ENCODE results near the gene SMCO4. TPM values are rescaled to one million over a fixed set of nuclear protein-coding genes. Genes with fewer than 3 reads are reported as not detected.

SMCO4 gene
- total and polyA plus RNA-seq, 7 donors, result 2.4 to 112 (median 9.6) TPM

GRCh38 chr11:93545566-93545965 is 2.4 kb upstream of the SMCO4 start:
- 73 to 80% methylated on average over 2 of the region's 2 CpGs for WGBS, 2 donors
- TF ChIP-seq EP300 (IDR thresholded peaks at IDR 0.05), result no peak
- Histone ChIP-seq H3K27me3 (no peaks in the 10 kb centered on the region), H3K27ac (no peak overlapping the region), H3K36me3 (no peaks in the 10 kb centered on the region), H3K9me3 (no peaks in the 10 kb centered on the region), H3K4me3 (no peak overlapping the region), H3K4me1 (peaks cover 2 to 14% (median 9%) of the 10 kb centered on the region in 4 donors)
- intact Hi-C loops (cut with DNase I), result no loop called here
- no peak for DNase-seq

GRCh38 chr11:93542811-93543229 is 371 bp downstream of the SMCO4 start:
- H3K27ac ChIP-seq, result peak overlapping the region; percentile 75 to 89 (median 78)
- 1% methylated on average over 59 of the region's 59 CpGs for WGBS, 2 donors
- H3K4me3 ChIP-seq, result peak overlapping the region; percentile 48 to 89 (median 72)
- intact Hi-C loops (cut with DNase I), result loop anchor here (1.0 to 5.0 kb wide), 3 partner anchors 56 to 310 kb away; no protein-coding TSS in a partner anchor
- H3K36me3 ChIP-seq, result no peaks in the 10 kb centered on the region
- TF ChIP-seq POLR2AphosphoS5 (IDR thresholded peaks at IDR 0.05) (no peak), EP300 (IDR thresholded peaks at IDR 0.05) (no peak), POLR2A (IDR thresholded peaks at IDR 0.05) (no peak), CTCF (IDR thresholded peaks at IDR 0.05) (no peak)
- peaks cover 2 to 16% (median 11%) of the 10 kb centered on the region in 4 donors for H3K4me1 ChIP-seq
- H3K27me3 ChIP-seq, result no peaks in the 10 kb centered on the region
- peak; percentile 71 for DNase-seq
- H3K9me3 ChIP-seq, result no peaks in the 10 kb centered on the region

GRCh38 chr11:93541884-93542810 is 1.0 kb downstream of the SMCO4 start:
- 6 to 13% methylated on average over 29 of the region's 29 CpGs for WGBS, 2 donors
- intact Hi-C loops (cut with DNase I), result loop anchor here (2.0 to 5.0 kb wide), 2 partner anchors 55 to 111 kb away; no protein-coding TSS in a partner anchor
- TF ChIP-seq POLR2A (IDR thresholded peaks at IDR 0.05), result no peak
- TF ChIP-seq POLR2AphosphoS5 (IDR thresholded peaks at IDR 0.05), result peak in 1 of 4 donors; percentile 3
- Histone ChIP-seq H3K27me3 (no peaks in the 10 kb centered on the region), H3K4me3 (peak overlapping the region; percentile 48 to 89 (median 72)), H3K4me1 (peaks cover 2 to 23% (median 18%) of the 10 kb centered on the region in 4 donors), H3K36me3 (no peaks in the 10 kb centered on the region), H3K9me3 (no peaks in the 10 kb centered on the region), H3K27ac (peak overlapping the region; percentile 75 to 89 (median 78))
- DNase-seq, result peak; percentile 78

GRCh38 chr11:93540896-93541553 is 2.2 kb downstream of the SMCO4 start:
- Histone ChIP-seq H3K4me1 (peaks cover 2 to 27% (median 20%) of the 10 kb centered on the region in 4 donors), H3K27ac (peak overlapping the region in 1 of 4 donors; percentile 89), H3K9me3 (no peaks in the 10 kb centered on the region), H3K27me3 (no peaks in the 10 kb centered on the region), H3K4me3 (no peak overlapping the region), H3K36me3 (no peaks in the 10 kb centered on the region)
- intact Hi-C loops (cut with DNase I), result loop anchor here (5.0 kb wide), 1 partner anchor 54 kb away; no protein-coding TSS in a partner anchor
- 93 to 98% methylated on average over 1 of the region's 1 CpG for WGBS, 2 donors
- no peak for TF ChIP-seq CTCF (IDR thresholded peaks at IDR 0.05)
- TF ChIP-seq POLR2AphosphoS5 (IDR thresholded peaks at IDR 0.05), result no peak
- TF ChIP-seq POLR2A (IDR thresholded peaks at IDR 0.05), result no peak
- no peak for TF ChIP-seq EP300 (IDR thresholded peaks at IDR 0.05)
- DNase-seq, result no peak

- intact Hi-C loops (cut with DNase I), result loop anchor here (5.0 kb wide), 1 partner anchor 53 kb away; no protein-coding TSS in a partner anchor
- 88 to 90% methylated on average over 4 of the region's 4 CpGs for WGBS, 2 donors
- Histone ChIP-seq H3K27ac (no peak overlapping the region), H3K36me3 (no peaks in the 10 kb centered on the region), H3K4me3 (no peak overlapping the region), H3K9me3 (no peaks in the 10 kb centered on the region), H3K4me1 (peaks cover 2 to 27% (median 20%) of the 10 kb centered on the region in 4 donors), H3K27me3 (no peaks in the 10 kb centered on the region)
- no peak for DNase-seq
- TF ChIP-seq POLR2AphosphoS5 (IDR thresholded peaks at IDR 0.05), result no peak
- no peak for TF ChIP-seq POLR2A (IDR thresholded peaks at IDR 0.05)
- no peak for TF ChIP-seq CTCF (IDR thresholded peaks at IDR 0.05)
- TF ChIP-seq EP300 (IDR thresholded peaks at IDR 0.05), result no peak
Measured at GRCh38 chr11:93540337-93540736, 2.9 kb downstream of the SMCO4 start.

Measured in sigmoid colon (tissue), 7 donors.